Measurements from ENCODE around the gene ZBTB17. TPM values are rescaled to one million over a fixed set of nuclear protein-coding genes. Genes with fewer than 3 reads are reported as not detected.
A peak's percentile ranks its signal among the peaks of the same experiment; 100 is the strongest.
"Not testable (repeated sequence)": the region's sequence is repeated elsewhere in the genome, so short reads cannot be mapped to it uniquely, and the experiment has no call there.

The ZBTB17 gene
- total RNA-seq, 1 experiment from 2014 or later = 33.6 TPM

DNA sequence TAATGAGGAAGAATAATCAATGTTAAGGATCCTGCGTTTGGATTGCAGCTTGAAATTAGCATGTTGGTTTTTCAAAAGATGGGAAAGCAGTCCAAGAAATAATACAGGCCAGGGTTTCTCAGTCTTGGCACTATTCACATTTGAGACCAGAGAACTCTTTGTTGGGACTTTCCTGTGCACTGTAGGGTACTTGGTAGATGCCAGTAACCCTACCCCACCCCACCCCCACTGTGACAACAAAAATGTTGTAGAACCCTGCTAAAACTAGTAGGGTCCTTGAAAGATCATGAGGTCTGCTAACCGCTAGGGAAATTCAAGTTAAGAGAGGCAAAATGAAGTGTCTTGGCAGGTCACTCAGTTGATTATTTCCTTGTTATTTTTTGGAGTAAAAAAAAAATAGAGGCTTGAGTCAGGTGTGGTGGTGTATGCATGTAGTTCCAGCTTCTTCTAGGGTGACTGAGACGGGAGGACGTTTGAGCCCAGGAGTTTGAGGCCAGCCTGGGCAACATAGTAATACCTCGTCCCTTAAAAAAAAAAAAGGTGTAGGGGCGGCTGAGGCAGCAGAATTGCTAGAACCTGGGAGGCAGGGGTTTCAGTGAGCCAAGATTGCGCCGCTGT is 75.1 kb downstream of the ZBTB17 start:
- Histone ChIP-seq H3K27ac (no peak overlapping the region), H3K27me3 (replicated peaks) (no peaks in the 10 kb centered on the region), H3K4me3 (no peak overlapping the region), H3K4me1 (replicated peaks) (peaks cover 18% of the 10 kb centered on the region), H3K9me3 (replicated peaks) (no peaks in the 10 kb centered on the region), H3K36me3 (peaks cover 20% of the 10 kb centered on the region)
- no peak for DNase-seq (ENCODE audit: low read depth in 1 of 2, low spot score in 2 of 2)

- Histone ChIP-seq H3K9me3 (replicated peaks) (no peaks in the 10 kb centered on the region), H3K4me3 (no peak overlapping the region), H3K4me1 (replicated peaks) (peaks cover 18% of the 10 kb centered on the region), H3K36me3 (peaks cover 24% of the 10 kb centered on the region), H3K27ac (no peak overlapping the region), H3K27me3 (replicated peaks) (no peaks in the 10 kb centered on the region)
- no peak for DNase-seq (ENCODE audit: low read depth in 1 of 2, low spot score in 2 of 2)
Measured at GRCh38 chr1:15899266-15899665, 76.6 kb downstream of the ZBTB17 start.

GRCh38 chr1:15896841-15897610 is 78.9 kb downstream of the ZBTB17 start:
- peaks cover 23% of the 10 kb centered on the region for H3K4me1 ChIP-seq (replicated peaks)
- DNase-seq (ENCODE audit: low read depth in 1 of 2, low spot score in 2 of 2); H3K4me3 ChIP-seq; H3K9me3 ChIP-seq (replicated peaks); H3K27me3 ChIP-seq (replicated peaks); H3K27ac ChIP-seq: not testable (repeated sequence)
- peaks cover 24% of the 10 kb centered on the region for H3K36me3 ChIP-seq

- no peaks in the 10 kb centered on the region for H3K9me3 ChIP-seq (replicated peaks)
- no peak for DNase-seq (ENCODE audit: low read depth in 1 of 2, low spot score in 2 of 2)
- peaks cover 26% of the 10 kb centered on the region for H3K4me1 ChIP-seq (replicated peaks)
- no peaks in the 10 kb centered on the region for H3K27me3 ChIP-seq (replicated peaks)
- no peak overlapping the region for H3K4me3 ChIP-seq
- H3K27ac ChIP-seq = no peak overlapping the region
- H3K36me3 ChIP-seq = peaks cover 34% of the 10 kb centered on the region
Measured at GRCh38 chr1:15895233-15895632, 80.7 kb downstream of the ZBTB17 start.

GRCh38 chr1:15892857-15893599 is 82.9 kb downstream of the ZBTB17 start:
- peak; percentile 60 to 85 for DNase-seq (ENCODE audit: low read depth in 1 of 2, low spot score in 2 of 2)
- H3K9me3 ChIP-seq (replicated peaks); H3K4me3 ChIP-seq; H3K27me3 ChIP-seq (replicated peaks): not testable (repeated sequence)
- Histone ChIP-seq H3K27ac (peak overlapping the region; percentile 93), H3K36me3 (peaks cover 33% of the 10 kb centered on the region), H3K4me1 (replicated peaks) (peaks cover 26% of the 10 kb centered on the region)

Other genes with a start within 250 kb of the ZBTB17 start
- gene SLC25A34, start 239.8 kb downstream of the ZBTB17 start, total RNA-seq (2014; rRNA removed; shearing (Covaris generic)) = 0.22 and 0.92 TPM in 2 replicates
- gene TMEM82, start 233.6 kb downstream of the ZBTB17 start, total RNA-seq (2014; rRNA removed; shearing (Covaris generic)) = not detected in 2 replicates
- 66.6 and 151 TPM in 2 replicates for gene FBLIM1, start 217.3 kb downstream of the ZBTB17 start, total RNA-seq (2014; rRNA removed; shearing (Covaris generic))
- gene UQCRHL, start 168.5 kb downstream of the ZBTB17 start, total RNA-seq (2014; rRNA removed; shearing (Covaris generic)) = 2.1 and 4.6 TPM in 2 replicates
- 5.0 and 17.5 TPM in 2 replicates for gene SPEN, start 128.4 kb downstream of the ZBTB17 start, total RNA-seq (2014; rRNA removed; shearing (Covaris generic))
- not detected in 2 replicates for gene SRARP, start 28.1 kb upstream of the ZBTB17 start, total RNA-seq (2014; rRNA removed; shearing (Covaris generic))
- not detected in 2 replicates for gene HSPB7, start 41.9 kb upstream of the ZBTB17 start, total RNA-seq (2014; rRNA removed; shearing (Covaris generic))
- gene CLCNKA, start 45.9 kb upstream of the ZBTB17 start, total RNA-seq (2014; rRNA removed; shearing (Covaris generic)) = not detected in 2 replicates
- gene CLCNKB, start 67.7 kb upstream of the ZBTB17 start, total RNA-seq (2014; rRNA removed; shearing (Covaris generic)) = not detected in 2 replicates
- gene FAM131C, start 97.5 kb upstream of the ZBTB17 start, total RNA-seq (2014; rRNA removed; shearing (Covaris generic)) = 0.11 TPM in 1 of 2 replicates, not detected in the other
- gene EPHA2, start 180.0 kb upstream of the ZBTB17 start, total RNA-seq (2014; rRNA removed; shearing (Covaris generic)) = 44.0 and 51.0 TPM in 2 replicates
- 3.8 and 10.7 TPM in 2 replicates for gene ARHGEF19, start 236.6 kb upstream of the ZBTB17 start, total RNA-seq (2014; rRNA removed; shearing (Covaris generic))